IPS-20b (cell line): Measurements from ENCODE around the gene PRKG1.

ENCODE experiments used
- H3K27ac ChIP-seq: one replicate; pipeline ENCODE4 v1.5.1; 2013; ENCODE audit warnings: low read length
- H3K27me3 ChIP-seq: 2 replicates; pipeline ENCODE4 v1.6.1; 2013; ENCODE audit warnings: mild to moderate bottlenecking, low read length, inconsistent platforms; ENCODE audit not compliant: insufficient read depth
- H3K36me3 ChIP-seq: 2 replicates; pipeline ENCODE4 v1.6.1; 2013; ENCODE audit warnings: low read depth, mild to moderate bottlenecking, inconsistent platforms, low read length, moderate library complexity; ENCODE audit not compliant: insufficient read depth
- H3K4me1 ChIP-seq: 2 replicates; pipeline ENCODE4 v1.6.1; 2013; ENCODE audit warnings: mild to moderate bottlenecking, control low read depth, inconsistent platforms, low read length, moderate library complexity; ENCODE audit not compliant: insufficient read depth
- H3K4me3 ChIP-seq: 2 replicates; pipeline ENCODE4 v1.5.1; 2013; ENCODE audit warnings: mild to moderate bottlenecking, low read length, inconsistent platforms
- H3K9ac ChIP-seq: 2 replicates; pipeline ENCODE4 v1.6.1; 2013; ENCODE audit warnings: low read depth, mild to moderate bottlenecking, inconsistent platforms, low read length, moderate library complexity
- H3K9me3 ChIP-seq: 2 replicates; pipeline ENCODE4 v1.6.1; 2013; ENCODE audit warnings: mild to moderate bottlenecking, low read depth, low read length, inconsistent platforms; ENCODE audit not compliant: insufficient read depth

The PRKG1 gene

DNA sequence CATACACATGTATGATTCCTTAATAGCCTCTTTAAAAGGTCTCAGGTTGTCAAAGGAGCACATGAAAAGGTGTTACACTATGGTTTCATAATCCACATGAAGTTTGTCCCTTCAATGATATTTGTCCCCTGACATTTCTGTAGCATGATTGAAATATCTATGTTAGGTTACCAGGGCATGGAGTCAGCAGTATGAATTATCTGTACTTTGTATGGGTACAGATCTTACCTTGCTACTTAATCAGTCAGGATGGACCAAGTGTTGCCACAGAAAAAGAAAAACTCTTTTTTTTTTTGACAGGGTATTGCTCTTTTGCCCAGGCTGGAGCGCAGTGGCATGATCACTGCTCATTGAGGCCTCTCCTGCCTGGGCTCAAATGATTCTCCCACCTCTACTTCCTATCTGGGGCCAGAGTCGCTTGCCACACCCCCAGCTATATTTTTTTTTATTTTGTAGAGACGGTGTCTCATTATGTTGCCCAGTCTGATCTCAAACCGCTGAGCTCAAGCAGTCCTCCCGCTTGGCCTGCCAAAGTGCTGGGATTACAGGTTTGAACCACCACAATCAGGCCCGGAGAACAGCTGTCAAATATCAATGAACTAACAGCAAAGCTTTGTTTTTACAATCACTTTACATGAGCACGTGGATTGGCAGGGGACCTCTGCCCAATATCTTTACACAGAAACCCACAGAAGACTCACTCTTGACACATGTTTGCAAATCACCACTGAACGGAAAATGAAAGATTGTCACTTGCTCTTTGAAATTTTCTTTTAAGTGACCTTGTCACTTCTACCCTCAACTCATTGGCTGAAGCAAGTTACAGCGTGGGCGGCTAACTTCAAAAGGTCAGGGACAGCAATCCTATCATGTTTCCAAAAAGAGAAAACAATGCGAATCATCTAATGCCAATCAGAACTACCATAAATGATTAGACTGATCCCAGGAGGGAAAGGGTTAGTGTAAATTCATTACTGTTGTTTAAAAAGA lies 140.2 kb downstream of the PRKG1 start:
- no peaks in the 10 kb centered on the region for H3K9me3 ChIP-seq
- H3K4me3 ChIP-seq: no peak overlapping the region
- no peak overlapping the region for H3K9ac ChIP-seq
- no peaks in the 10 kb centered on the region for H3K36me3 ChIP-seq
- no peaks in the 10 kb centered on the region for H3K27me3 ChIP-seq
- peaks cover 13% of the 10 kb centered on the region; the same call in 1 of the 2 replicates for H3K4me1 ChIP-seq
- no peak overlapping the region for H3K27ac ChIP-seq

DNA sequence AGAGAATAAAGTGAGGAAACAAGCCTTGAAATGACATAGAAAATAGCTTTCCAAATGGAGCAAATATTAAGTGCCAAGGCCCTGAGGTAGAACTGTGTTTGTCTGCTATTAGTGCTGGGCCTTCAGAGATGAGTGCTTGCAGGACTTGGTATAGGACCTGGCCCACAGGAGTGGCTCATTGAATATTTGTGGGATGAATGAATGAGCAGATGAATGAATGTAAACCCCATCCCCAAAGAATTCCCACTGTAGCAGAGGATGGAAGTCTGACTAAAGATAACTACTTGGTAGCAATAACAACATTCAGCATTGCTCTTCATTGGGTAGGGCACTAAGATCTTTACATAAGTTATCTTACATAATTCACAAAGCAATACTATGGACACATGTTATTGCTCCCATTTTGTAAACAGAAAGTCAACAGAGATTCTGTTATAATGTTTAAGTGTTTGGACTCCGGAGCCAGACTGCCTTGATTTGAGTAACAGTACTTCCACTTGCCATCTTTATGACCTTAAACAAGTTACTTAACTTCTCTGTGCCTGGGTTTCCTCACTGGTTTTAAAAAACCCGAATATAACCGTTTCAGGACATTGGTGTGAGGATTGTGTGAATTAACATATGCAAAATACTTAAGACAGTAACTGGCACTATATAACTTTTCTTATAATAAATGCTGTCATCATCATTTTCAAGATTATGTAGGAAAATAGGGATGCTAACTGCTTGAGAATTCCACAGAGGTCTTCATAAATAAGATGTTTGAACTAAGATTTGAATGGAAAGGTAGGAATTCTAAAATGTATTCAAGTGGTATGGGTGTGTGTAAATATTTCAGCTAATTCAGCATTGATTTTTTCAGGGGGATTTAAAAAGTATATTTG lies 141.9 kb downstream of the PRKG1 start:
- no peak overlapping the region for H3K9ac ChIP-seq
- H3K4me3 ChIP-seq: no peak overlapping the region
- no peak overlapping the region for H3K27ac ChIP-seq
- H3K4me1 ChIP-seq: peaks cover 13% of the 10 kb centered on the region; the same call in 1 of the 2 replicates
- H3K36me3 ChIP-seq: no peaks in the 10 kb centered on the region
- no peaks in the 10 kb centered on the region for H3K27me3 ChIP-seq
- no peaks in the 10 kb centered on the region for H3K9me3 ChIP-seq

DNA sequence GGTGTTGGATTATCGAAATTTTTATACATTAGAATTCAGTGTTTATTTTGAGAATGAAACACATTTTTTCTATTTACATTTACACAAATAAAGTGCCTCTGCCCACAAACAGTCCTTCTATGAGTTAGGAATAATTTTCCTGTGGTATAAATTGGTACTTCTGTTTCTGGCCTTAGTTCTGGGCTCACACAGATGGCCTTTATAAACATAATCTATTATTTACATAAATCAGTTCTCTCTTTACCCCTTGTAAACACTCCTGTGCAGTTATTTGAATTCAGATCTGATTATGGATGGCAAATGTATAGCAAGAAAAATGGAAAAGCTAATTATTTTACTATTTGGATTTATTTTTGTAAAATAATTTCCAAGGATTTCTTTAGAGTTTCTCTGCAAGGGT lies 143.2 kb downstream of the PRKG1 start:
- no peaks in the 10 kb centered on the region for H3K36me3 ChIP-seq
- no peaks in the 10 kb centered on the region for H3K9me3 ChIP-seq
- no peak overlapping the region for H3K4me3 ChIP-seq
- H3K9ac ChIP-seq: no peak overlapping the region
- H3K27ac ChIP-seq: no peak overlapping the region
- no peaks in the 10 kb centered on the region for H3K27me3 ChIP-seq
- peaks cover 13% of the 10 kb centered on the region; the same call in 1 of the 2 replicates for H3K4me1 ChIP-seq

DNA sequence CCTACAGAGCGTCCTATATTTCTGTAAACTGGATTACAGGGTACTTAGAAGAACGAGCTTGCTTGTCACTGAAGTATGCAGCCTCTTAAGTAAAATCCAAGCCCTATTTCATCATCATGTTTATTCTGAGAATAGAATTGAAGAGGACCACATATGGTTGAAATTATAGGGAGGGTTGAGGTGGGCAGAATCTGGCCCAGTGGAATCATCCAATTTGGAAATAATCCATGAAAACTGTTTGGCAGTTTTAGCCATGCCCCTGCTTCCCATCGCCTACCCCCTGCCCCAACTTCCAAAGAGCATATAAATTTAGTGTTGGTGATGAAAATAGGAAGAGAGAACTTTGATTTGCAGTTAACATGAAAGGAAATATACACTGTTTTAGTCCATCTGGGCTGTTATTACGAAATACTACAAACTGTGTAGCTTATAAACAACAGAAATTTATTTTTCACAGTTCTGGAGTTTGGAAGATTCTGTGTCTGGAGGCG lies 150.4 kb downstream of the PRKG1 start:
- no peaks in the 10 kb centered on the region for H3K4me1 ChIP-seq
- no peaks in the 10 kb centered on the region for H3K27me3 ChIP-seq
- H3K4me3 ChIP-seq: no peak overlapping the region
- H3K27ac ChIP-seq: no peak overlapping the region
- H3K36me3 ChIP-seq: no peaks in the 10 kb centered on the region
- no peaks in the 10 kb centered on the region for H3K9me3 ChIP-seq
- H3K9ac ChIP-seq: no peak overlapping the region

GRCh38 chr10:51227897-51228713 lies 153.8 kb downstream of the PRKG1 start:
- Histone ChIP-seq H3K27me3 (no peaks in the 10 kb centered on the region), H3K9me3 (no peaks in the 10 kb centered on the region)

GRCh38 chr10:51228714-51229100 lies 154.4 kb downstream of the PRKG1 start:
- Histone ChIP-seq H3K9ac (no peak overlapping the region), H3K4me1 (0 out of 2 replicates have a peak, but pooled peaks cover 2% of the 10 kb centered on the region), H3K9me3 (no peaks in the 10 kb centered on the region), H3K27me3 (no peaks in the 10 kb centered on the region), H3K27ac (no peak overlapping the region), H3K36me3 (no peaks in the 10 kb centered on the region), H3K4me3 (no peak overlapping the region)

More at GRCh38 chr10:51227897-51228713, 153.8 kb downstream of the PRKG1 start:
- Histone ChIP-seq H3K9ac (no peak overlapping the region), H3K4me3 (no peak overlapping the region), H3K27ac (no peak overlapping the region), H3K36me3 (no peaks in the 10 kb centered on the region), H3K4me1 (0 out of 2 replicates have a peak, but pooled peaks cover 2% of the 10 kb centered on the region)

DNA sequence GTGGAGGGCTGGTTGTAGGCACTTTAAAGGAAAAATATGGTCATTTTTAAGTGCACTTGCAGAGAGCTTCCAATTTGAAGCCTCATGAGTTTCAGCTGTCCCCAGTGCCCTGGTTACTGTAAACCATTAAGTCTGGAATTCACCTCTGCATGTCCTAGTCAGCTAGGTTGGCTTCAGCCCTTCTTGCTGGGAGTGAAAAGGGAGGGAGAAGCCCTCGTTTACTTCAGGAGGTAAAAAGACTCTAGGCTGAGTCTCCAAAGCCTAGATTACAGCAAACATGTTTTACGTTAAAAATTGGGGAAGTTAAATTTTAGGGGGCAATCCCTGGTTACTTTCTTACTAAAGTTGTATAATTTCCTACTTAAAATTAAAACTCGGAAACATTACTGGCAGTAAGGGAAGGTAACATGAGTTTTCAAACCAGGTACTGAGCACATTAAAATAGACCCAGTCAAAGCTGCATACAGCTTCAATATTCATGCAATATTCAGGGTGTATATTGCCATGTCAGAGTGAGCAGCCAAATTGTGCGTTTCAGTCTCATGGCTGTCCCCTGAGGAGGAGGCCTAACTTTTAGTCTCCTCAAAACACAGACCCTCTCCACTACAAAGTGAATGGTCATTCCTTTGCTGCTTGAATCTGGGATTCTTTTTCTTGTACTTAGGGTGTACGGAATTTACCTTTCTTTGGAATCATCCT lies 156.7 kb downstream of the PRKG1 start:
- no peak overlapping the region for H3K27ac ChIP-seq
- H3K27me3 ChIP-seq: no peaks in the 10 kb centered on the region
- H3K36me3 ChIP-seq: no peaks in the 10 kb centered on the region
- H3K4me3 ChIP-seq: no peak overlapping the region
- H3K4me1 ChIP-seq: 0 out of 2 replicates have a peak, but pooled peaks cover 2% of the 10 kb centered on the region
- no peak overlapping the region for H3K9ac ChIP-seq
- H3K9me3 ChIP-seq: no peaks in the 10 kb centered on the region

DNA sequence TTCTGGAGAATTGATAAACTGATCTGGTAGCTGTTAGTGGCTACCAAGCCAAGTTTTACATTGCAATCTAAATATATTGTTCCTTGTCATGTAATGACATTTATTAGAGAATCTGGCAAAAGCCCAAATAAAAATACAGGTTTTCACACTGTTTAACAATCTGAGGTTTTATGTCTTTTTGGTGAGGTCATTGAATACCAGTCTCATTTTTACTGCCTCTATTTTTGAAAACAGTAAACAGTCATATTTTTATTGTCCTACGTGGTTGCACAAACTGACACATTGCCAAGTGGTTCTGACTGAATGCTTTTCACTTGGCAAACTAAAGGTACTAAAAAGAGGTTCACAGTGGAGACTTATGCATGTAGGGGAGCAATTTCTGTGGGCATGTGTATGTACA lies 157.5 kb downstream of the PRKG1 start:
- Histone ChIP-seq H3K4me3 (no peak overlapping the region), H3K9me3 (no peaks in the 10 kb centered on the region), H3K27ac (no peak overlapping the region), H3K4me1 (0 out of 2 replicates have a peak, but pooled peaks cover 2% of the 10 kb centered on the region), H3K36me3 (no peaks in the 10 kb centered on the region), H3K27me3 (no peaks in the 10 kb centered on the region), H3K9ac (no peak overlapping the region)

DNA sequence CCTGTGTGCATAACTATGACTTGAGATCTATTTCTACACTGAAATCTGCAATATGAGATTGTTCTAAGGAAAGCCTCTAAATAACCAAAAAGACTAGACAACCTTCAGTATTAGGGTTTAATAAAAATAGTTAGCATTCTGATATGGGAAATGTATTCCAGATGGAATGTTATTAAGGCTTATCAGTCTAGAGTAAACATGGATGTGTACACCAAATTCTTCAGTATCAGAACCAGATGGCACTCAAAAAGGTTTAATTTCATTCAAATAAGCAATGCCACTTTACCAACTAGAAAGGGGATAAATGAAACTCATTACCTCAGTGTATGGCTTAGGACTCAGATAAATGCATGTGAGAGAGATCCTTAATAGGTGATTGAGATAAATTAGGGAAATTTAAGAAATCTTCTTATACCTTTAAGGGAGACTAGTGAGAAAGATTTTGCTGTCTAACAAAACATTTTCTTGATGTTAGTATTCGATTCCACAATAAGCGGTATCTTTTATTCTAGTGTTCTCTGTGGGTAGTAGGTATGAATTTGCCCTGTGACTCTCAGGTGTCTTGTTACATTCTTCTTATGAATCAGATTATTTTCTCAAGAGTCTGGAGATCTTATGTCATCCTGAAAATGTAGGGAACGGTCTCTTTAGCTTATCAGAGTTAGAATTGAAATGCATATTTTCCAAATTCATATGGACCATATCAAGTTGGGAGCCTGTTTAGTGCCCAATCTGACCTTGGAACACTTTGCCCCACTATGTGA lies 159.2 kb downstream of the PRKG1 start:
- no peaks in the 10 kb centered on the region for H3K9me3 ChIP-seq
- H3K27ac ChIP-seq: no peak overlapping the region
- H3K4me1 ChIP-seq: 0 out of 2 replicates have a peak, but pooled peaks cover 2% of the 10 kb centered on the region
- no peaks in the 10 kb centered on the region for H3K36me3 ChIP-seq
- no peak overlapping the region for H3K9ac ChIP-seq
- no peak overlapping the region for H3K4me3 ChIP-seq
- H3K27me3 ChIP-seq: no peaks in the 10 kb centered on the region

DNA sequence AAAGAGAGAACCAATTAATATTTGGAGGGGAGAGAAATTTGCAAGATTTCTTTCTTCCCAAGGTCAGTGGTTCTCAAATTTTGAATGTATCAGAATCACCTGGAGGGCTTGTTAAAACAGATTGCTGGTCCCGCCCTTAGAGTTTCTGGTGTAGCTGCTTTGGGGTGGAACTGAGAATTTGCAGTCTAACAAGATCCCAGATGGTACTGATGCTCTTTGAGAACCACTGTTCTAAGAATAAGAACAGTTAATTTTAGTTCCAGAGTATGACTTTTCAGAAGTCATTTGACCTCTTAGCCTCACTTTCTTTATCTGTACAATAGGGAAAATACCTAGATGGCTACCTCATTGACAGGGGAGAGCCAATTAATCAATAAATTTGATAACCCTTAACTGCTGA lies 161.6 kb downstream of the PRKG1 start:
- H3K27ac ChIP-seq: no peak overlapping the region

More for the DNA sequence above, 161.6 kb downstream of the PRKG1 start:
- H3K9me3 ChIP-seq: no peaks in the 10 kb centered on the region
- H3K9ac ChIP-seq: no peak overlapping the region
- 0 out of 2 replicates have a peak, but pooled peaks cover 2% of the 10 kb centered on the region for H3K4me1 ChIP-seq
- no peaks in the 10 kb centered on the region for H3K27me3 ChIP-seq
- no peak overlapping the region for H3K4me3 ChIP-seq
- H3K36me3 ChIP-seq: no peaks in the 10 kb centered on the region
